Measurements from ENCODE around the gene CCSAP. TPM values are rescaled to one million over a fixed set of nuclear protein-coding genes. Genes with fewer than 3 reads are reported as not detected.

CCSAP gene
- 1 to 10 TPM; 1.6 to 2.5 TPM for polyA plus RNA-seq

- 1% methylated on average over 49 to 83 of the region's 83 CpGs for WGBS, 2 donors
- H3K27ac ChIP-seq (ENCODE audit: low read depth in 2 of 2, low read length in 1 of 2), result peak within 1 kb of the TSS; percentile 91 to 95
These were observed at the start of gene CCSAP for GRCh38 chr1:229342656-229343569. CCSAP (minus strand) TSS chr1:229343047; CDS start chr1:229342465, 582 bp downstream.

GRCh38 chr1:229390130-229390529 lies 47.3 kb upstream of the CCSAP start:
- Histone ChIP-seq H3K27me3 (ENCODE audit: control insufficient read depth in 1 of 2, insufficient read depth in 2 of 2, low read length in 2 of 2) (no peaks in the 10 kb centered on the region), H3K4me3 (ENCODE audit: low read depth in 1 of 2, low read length in 2 of 2) (no peak overlapping the region), H3K4me1 (ENCODE audit: control insufficient read depth in 2 of 2, insufficient read depth in 2 of 2, low read length in 1 of 2) (no peaks in the 10 kb centered on the region), H3K27ac (ENCODE audit: low read depth in 2 of 2, low read length in 1 of 2) (no peak overlapping the region), H3K36me3 (ENCODE audit: control insufficient read depth in 2 of 2, insufficient read depth in 2 of 2, low read length in 1 of 2) (no peaks in the 10 kb centered on the region), H3K9me3 (ENCODE audit: control insufficient read depth in 2 of 2, insufficient read depth in 1 of 2, low read depth in 1 of 2, low read length in 1 of 2) (peaks cover 0 to 5% of the 10 kb centered on the region in 2 donors)
- WGBS, 2 donors, result 92% methylated on average over 7 of the region's 7 CpGs

More at GRCh38 chr1:229342656-229343569, at the start of gene CCSAP:
- no peaks in the 10 kb centered on the region for H3K4me1 ChIP-seq (ENCODE audit: control insufficient read depth in 2 of 2, insufficient read depth in 2 of 2, low read length in 1 of 2)
- peak within 1 kb of the TSS; percentile 61 to 81 for H3K4me3 ChIP-seq (ENCODE audit: low read depth in 1 of 2, low read length in 2 of 2)
- H3K9me3 ChIP-seq (ENCODE audit: control insufficient read depth in 2 of 2, insufficient read depth in 1 of 2, low read depth in 1 of 2, low read length in 1 of 2), result no peaks in the 10 kb centered on the region
- H3K36me3 ChIP-seq (ENCODE audit: control insufficient read depth in 2 of 2, insufficient read depth in 2 of 2, low read length in 1 of 2), result no peaks in the 10 kb centered on the region
- no peaks in the 10 kb centered on the region for H3K27me3 ChIP-seq (ENCODE audit: control insufficient read depth in 1 of 2, insufficient read depth in 2 of 2, low read length in 2 of 2)

GRCh38 chr1:229388897-229389580 lies 46.2 kb upstream of the CCSAP start:
- Histone ChIP-seq H3K27me3 (ENCODE audit: control insufficient read depth in 1 of 2, insufficient read depth in 2 of 2, low read length in 2 of 2) (no peaks in the 10 kb centered on the region), H3K27ac (ENCODE audit: low read depth in 2 of 2, low read length in 1 of 2) (no peak overlapping the region), H3K9me3 (ENCODE audit: control insufficient read depth in 2 of 2, insufficient read depth in 1 of 2, low read depth in 1 of 2, low read length in 1 of 2) (peaks cover 0 to 5% of the 10 kb centered on the region in 2 donors), H3K4me1 (ENCODE audit: control insufficient read depth in 2 of 2, insufficient read depth in 2 of 2, low read length in 1 of 2) (no peaks in the 10 kb centered on the region), H3K36me3 (ENCODE audit: control insufficient read depth in 2 of 2, insufficient read depth in 2 of 2, low read length in 1 of 2) (no peaks in the 10 kb centered on the region), H3K4me3 (ENCODE audit: low read depth in 1 of 2, low read length in 2 of 2) (no peak overlapping the region)
- WGBS, 2 donors, result 65 to 67% methylated on average over 7 of the region's 7 CpGs

GRCh38 chr1:229385853-229386456 lies 43.1 kb upstream of the CCSAP start:
- Histone ChIP-seq H3K4me3 (ENCODE audit: low read depth in 1 of 2, low read length in 2 of 2) (no peak overlapping the region), H3K27ac (ENCODE audit: low read depth in 2 of 2, low read length in 1 of 2) (no peak overlapping the region), H3K4me1 (ENCODE audit: control insufficient read depth in 2 of 2, insufficient read depth in 2 of 2, low read length in 1 of 2) (no peaks in the 10 kb centered on the region), H3K9me3 (ENCODE audit: control insufficient read depth in 2 of 2, insufficient read depth in 1 of 2, low read depth in 1 of 2, low read length in 1 of 2) (peaks cover 0 to 6% of the 10 kb centered on the region in 2 donors), H3K36me3 (ENCODE audit: control insufficient read depth in 2 of 2, insufficient read depth in 2 of 2, low read length in 1 of 2) (no peaks in the 10 kb centered on the region), H3K27me3 (ENCODE audit: control insufficient read depth in 1 of 2, insufficient read depth in 2 of 2, low read length in 2 of 2) (no peaks in the 10 kb centered on the region)
- 74 to 79% methylated on average over 8 of the region's 8 CpGs for WGBS, 2 donors

GRCh38 chr1:229384822-229385221 lies 42.0 kb upstream of the CCSAP start:
- H3K27ac ChIP-seq (ENCODE audit: low read depth in 2 of 2, low read length in 1 of 2), result no peak overlapping the region
- WGBS, 2 donors, result 86 to 88% methylated on average over 7 of the region's 7 CpGs
- no peaks in the 10 kb centered on the region for H3K4me1 ChIP-seq (ENCODE audit: control insufficient read depth in 2 of 2, insufficient read depth in 2 of 2, low read length in 1 of 2)
- H3K27me3 ChIP-seq (ENCODE audit: control insufficient read depth in 1 of 2, insufficient read depth in 2 of 2, low read length in 2 of 2), result no peaks in the 10 kb centered on the region
- H3K36me3 ChIP-seq (ENCODE audit: control insufficient read depth in 2 of 2, insufficient read depth in 2 of 2, low read length in 1 of 2), result no peaks in the 10 kb centered on the region
- H3K9me3 ChIP-seq (ENCODE audit: control insufficient read depth in 2 of 2, insufficient read depth in 1 of 2, low read depth in 1 of 2, low read length in 1 of 2), result peaks cover 0 to 5% of the 10 kb centered on the region in 2 donors
- no peak overlapping the region for H3K4me3 ChIP-seq (ENCODE audit: low read depth in 1 of 2, low read length in 2 of 2)

GRCh38 chr1:229383961-229384360 lies 41.1 kb upstream of the CCSAP start:
- Histone ChIP-seq H3K27ac (ENCODE audit: low read depth in 2 of 2, low read length in 1 of 2) (no peak overlapping the region), H3K27me3 (ENCODE audit: control insufficient read depth in 1 of 2, insufficient read depth in 2 of 2, low read length in 2 of 2) (no peaks in the 10 kb centered on the region), H3K9me3 (ENCODE audit: control insufficient read depth in 2 of 2, insufficient read depth in 1 of 2, low read depth in 1 of 2, low read length in 1 of 2) (peaks cover 0 to 5% of the 10 kb centered on the region in 2 donors), H3K36me3 (ENCODE audit: control insufficient read depth in 2 of 2, insufficient read depth in 2 of 2, low read length in 1 of 2) (no peaks in the 10 kb centered on the region), H3K4me1 (ENCODE audit: control insufficient read depth in 2 of 2, insufficient read depth in 2 of 2, low read length in 1 of 2) (no peaks in the 10 kb centered on the region), H3K4me3 (ENCODE audit: low read depth in 1 of 2, low read length in 2 of 2) (no peak overlapping the region)
- WGBS, 2 donors, result 87 to 91% methylated on average over 5 of the region's 5 CpGs

GRCh38 chr1:229383188-229383587 lies 40.3 kb upstream of the CCSAP start:
- Histone ChIP-seq H3K4me1 (ENCODE audit: control insufficient read depth in 2 of 2, insufficient read depth in 2 of 2, low read length in 1 of 2) (no peaks in the 10 kb centered on the region), H3K36me3 (ENCODE audit: control insufficient read depth in 2 of 2, insufficient read depth in 2 of 2, low read length in 1 of 2) (no peaks in the 10 kb centered on the region), H3K27me3 (ENCODE audit: control insufficient read depth in 1 of 2, insufficient read depth in 2 of 2, low read length in 2 of 2) (no peaks in the 10 kb centered on the region), H3K4me3 (ENCODE audit: low read depth in 1 of 2, low read length in 2 of 2) (no peak overlapping the region), H3K27ac (ENCODE audit: low read depth in 2 of 2, low read length in 1 of 2) (no peak overlapping the region), H3K9me3 (ENCODE audit: control insufficient read depth in 2 of 2, insufficient read depth in 1 of 2, low read depth in 1 of 2, low read length in 1 of 2) (peaks cover 0 to 5% of the 10 kb centered on the region in 2 donors)
- WGBS, 2 donors, result 90 to 93% methylated on average over 3 of the region's 3 CpGs

- H3K27ac ChIP-seq (ENCODE audit: low read depth in 2 of 2, low read length in 1 of 2), result no peak overlapping the region
- H3K27me3 ChIP-seq (ENCODE audit: control insufficient read depth in 1 of 2, insufficient read depth in 2 of 2, low read length in 2 of 2), result no peaks in the 10 kb centered on the region
- WGBS, 2 donors, result 70 to 86% methylated on average over 8 of the region's 8 CpGs
- no peaks in the 10 kb centered on the region for H3K36me3 ChIP-seq (ENCODE audit: control insufficient read depth in 2 of 2, insufficient read depth in 2 of 2, low read length in 1 of 2)
- no peak overlapping the region for H3K4me3 ChIP-seq (ENCODE audit: low read depth in 1 of 2, low read length in 2 of 2)
- H3K4me1 ChIP-seq (ENCODE audit: control insufficient read depth in 2 of 2, insufficient read depth in 2 of 2, low read length in 1 of 2), result no peaks in the 10 kb centered on the region
- H3K9me3 ChIP-seq (ENCODE audit: control insufficient read depth in 2 of 2, insufficient read depth in 1 of 2, low read depth in 1 of 2, low read length in 1 of 2), result peaks cover 0 to 5% of the 10 kb centered on the region in 2 donors
These were observed 38.4 kb upstream of the CCSAP start for GRCh38 chr1:229381234-229381633.

- Histone ChIP-seq H3K9me3 (ENCODE audit: control insufficient read depth in 2 of 2, insufficient read depth in 1 of 2, low read depth in 1 of 2, low read length in 1 of 2) (peaks cover 0 to 5% of the 10 kb centered on the region in 2 donors), H3K27me3 (ENCODE audit: control insufficient read depth in 1 of 2, insufficient read depth in 2 of 2, low read length in 2 of 2) (no peaks in the 10 kb centered on the region), H3K27ac (ENCODE audit: low read depth in 2 of 2, low read length in 1 of 2) (no peak overlapping the region), H3K4me3 (ENCODE audit: low read depth in 1 of 2, low read length in 2 of 2) (no peak overlapping the region), H3K4me1 (ENCODE audit: control insufficient read depth in 2 of 2, insufficient read depth in 2 of 2, low read length in 1 of 2) (no peaks in the 10 kb centered on the region), H3K36me3 (ENCODE audit: control insufficient read depth in 2 of 2, insufficient read depth in 2 of 2, low read length in 1 of 2) (no peaks in the 10 kb centered on the region)
- WGBS, 2 donors, result 71 to 76% methylated on average over 14 of the region's 14 CpGs
These were observed 37.8 kb upstream of the CCSAP start for GRCh38 chr1:229380536-229381160.
